ENCODE results near the gene RNF114. TPM values are rescaled to one million over a fixed set of nuclear protein-coding genes. Genes with fewer than 3 reads are reported as not detected.
"Not testable (repeated sequence)": the region's sequence is repeated elsewhere in the genome, so short reads cannot be mapped to it uniquely, and the experiment has no call there.

Gene RNF114
- total and polyA plus RNA-seq, 10 of the 15 experiments (the other 5 are each of a cell fraction or from before 2014, with no cell fraction given) = 28.0 to 82.3 (median 47.2) TPM

GRCh38 chr20:49998478-49999188 lies 62.4 kb downstream of the RNF114 start:
- in situ Hi-C loops (cut with MboI); H3K4me3 ChIP-seq; H2AFZ ChIP-seq (ENCODE audit: control insufficient read depth, low read depth, low read length); DNase-seq (ENCODE audit: low read depth, low spot score); FAIRE-seq; BruUV-seq (replicated peaks); H3K4me1 ChIP-seq (ENCODE audit: control insufficient read depth, insufficient read depth, low read length); intact Hi-C loops (cut with micrococcal nuclease; ENCODE audit: unreplicated experiment); H3K36me3 ChIP-seq (ENCODE audit: control insufficient read depth in 2 of 2, insufficient read depth in 2 of 2, low read length in 1 of 2); ATAC-seq; H4K20me1 ChIP-seq (ENCODE audit: control insufficient read depth, insufficient read depth); H3K27me3 ChIP-seq (replicated peaks in 1 of 2; ENCODE audit: control insufficient read depth in 2 of 2, insufficient read depth in 2 of 2, low read length in 1 of 2); H3K79me2 ChIP-seq (ENCODE audit: control insufficient read depth, insufficient read depth, low read length); H3K9me3 ChIP-seq (replicated peaks; ENCODE audit: control insufficient read depth, insufficient read depth, low read length): not testable (repeated sequence)
- WGBS (ENCODE audit: insufficient coverage, insufficient replicate concordance, low lambda C conversion rate, missing lambda C conversion rate) = 75% methylated on average over 13 of the region's 15 CpGs
- Histone ChIP-seq H3K9ac (ENCODE audit: control insufficient read depth, insufficient read depth, low read length) (0 out of 2 replicates have a peak overlapping the region, but pooled peaks have one; percentile 3), H3K4me2 (ENCODE audit: control insufficient read depth, insufficient read depth) (peak overlapping the region; percentile 42; the same call in 1 of the 2 replicates), H3K27ac (ENCODE audit: control insufficient read depth, insufficient read depth) (peak overlapping the region; percentile 38)
- POLR2A ChIA-PET = interaction anchor here (0.6 to 1.1 kb wide), 7 partner anchors 14 to 143 kb away, joined by 3 to 6 read pairs (median 3); no protein-coding TSS in a partner anchor
- TF ChIP-seq RELA (IDR thresholded peaks at IDR 0.05; ENCODE audit: borderline replicate concordance, partially characterized antibody) (peak; percentile 7), MLLT1 (IDR thresholded peaks at IDR 0.05) (peak; percentile 94), ZNF217 (IDR thresholded peaks at IDR 0.05) (0 out of 2 replicates have a peak, but pooled peaks have one; percentile 28)
- CTCF ChIA-PET = interaction anchor here (0.6 to 3.1 kb wide), 8 partner anchors 14 to 167 kb away, joined by 3 to 19 read pairs (median 4); partner anchors contain the start of gene SNAI1
- SMC1A ChIA-PET (ENCODE audit: uncharacterized antibody, unreplicated experiment) = interaction anchor here (0.6 to 1.4 kb wide), 6 partner anchors 10 to 84 kb away, joined by 3 to 7 read pairs (median 3); no protein-coding TSS in a partner anchor
- RAD21 ChIA-PET (ENCODE audit: unreplicated experiment) = interaction anchor here (0.6 to 4.5 kb wide), 6 partner anchors 10 to 78 kb away, joined by 3 to 40 read pairs (median 7); no protein-coding TSS in a partner anchor

Data from GM12878 (cell line).